GM19455 (cell line): ENCODE measurements around the gene PPFIBP2.
A peak's percentile ranks its signal among the peaks of the same experiment; 100 is the strongest.
"Not testable (repeated sequence)": the region's sequence is repeated elsewhere in the genome, so short reads cannot be mapped to it uniquely, and the experiment has no call there.

Source experiments
- ATAC-seq: cut with Tn5 transposase; IDR thresholded peaks from one replicate; pipeline ENCODE4 v1.9.1; 2021; ENCODE audit not compliant: unreplicated experiment

Gene PPFIBP2

GRCh38 chr11:7655253-7656217 is 141.7 kb downstream of the PPFIBP2 start:
- ATAC-seq = no peak

- no peak for ATAC-seq
Observed at GRCh38 chr11:7656704-7657103, 142.9 kb downstream of the PPFIBP2 start.

GRCh38 chr11:7657306-7658025 is 143.7 kb downstream of the PPFIBP2 start:
- no peak for ATAC-seq

- not testable (repeated sequence) for ATAC-seq
Observed at GRCh38 chr11:7663531-7663930, 149.7 kb downstream of the PPFIBP2 start.

GRCh38 chr11:7664867-7665266 is 151.1 kb downstream of the PPFIBP2 start:
- ATAC-seq = no peak

GRCh38 chr11:7665473-7666291 is 151.9 kb downstream of the PPFIBP2 start:
- peak; percentile 99 for ATAC-seq

GRCh38 chr11:7666292-7666866 is 152.6 kb downstream of the PPFIBP2 start:
- ATAC-seq = no peak

GRCh38 chr11:7667460-7667859 is 153.7 kb downstream of the PPFIBP2 start:
- no peak for ATAC-seq

GRCh38 chr11:7668464-7668863 is 154.7 kb downstream of the PPFIBP2 start:
- ATAC-seq = no peak

GRCh38 chr11:7668911-7669310 is 155.1 kb downstream of the PPFIBP2 start:
- ATAC-seq = no peak

GRCh38 chr11:7670641-7671040 is 156.8 kb downstream of the PPFIBP2 start:
- no peak for ATAC-seq

- ATAC-seq = no peak
Observed at GRCh38 chr11:7671347-7672215, 157.8 kb downstream of the PPFIBP2 start.

- ATAC-seq = no peak
Observed at GRCh38 chr11:7672276-7672959, 158.6 kb downstream of the PPFIBP2 start.

GRCh38 chr11:7672960-7673723 is 159.3 kb downstream of the PPFIBP2 start, which contains the start of gene CYB5R2:
Gene CYB5R2 (minus strand): TSS chr11:7673500. CDS start chr11:7672825, 675 bp downstream.
- peak; percentile 65 for ATAC-seq

GRCh38 chr11:7673724-7674434 is 160.1 kb downstream of the PPFIBP2 start:
- peak; percentile 44 for ATAC-seq

GRCh38 chr11:7675631-7676030 is 161.8 kb downstream of the PPFIBP2 start:
- ATAC-seq = no peak

- no peak for ATAC-seq
Observed at GRCh38 chr11:7677071-7677470, 163.3 kb downstream of the PPFIBP2 start.

GRCh38 chr11:7677796-7678201 is 164.0 kb downstream of the PPFIBP2 start:
- ATAC-seq = no peak
